Suppressor macrophage treated with lipopolysaccharide for 4 hours (primary cell): ENCODE results near the gene PTPRZ1.

Experiments
- DNase-seq: peaks from one replicate; pipeline ENCODE4 v3.0.0-alpha.2; 2020

The PTPRZ1 gene

DNA sequence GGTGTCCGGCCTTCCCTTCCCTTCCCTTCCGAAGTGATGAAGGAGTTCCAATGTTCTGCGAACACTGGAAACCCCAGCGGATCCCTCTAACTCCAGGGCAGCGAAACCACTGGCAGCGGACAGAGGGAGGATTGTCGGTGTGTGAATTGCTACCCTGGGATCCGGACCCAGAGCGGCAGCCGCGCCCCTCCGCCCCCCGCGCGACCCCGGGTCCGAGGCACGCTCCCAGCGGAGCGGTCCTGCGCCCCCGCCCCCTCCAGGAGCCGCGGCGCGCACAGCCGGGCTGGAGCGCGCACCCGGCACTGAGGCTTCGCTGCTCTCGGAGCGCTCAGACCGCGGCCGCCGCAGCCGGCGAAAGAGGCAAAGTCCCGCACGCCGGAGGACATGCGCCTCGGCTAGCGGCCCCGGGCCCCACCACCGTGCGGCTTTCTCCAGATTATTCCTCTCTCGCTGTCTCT lies at the start of gene PTPRZ1:
Gene PTPRZ1, plus strand, starts transcription at position 331 of the 458 bp plus-strand sequence. CDS start 339 bp downstream, outside the sequence.
- no peak for DNase-seq

DNA sequence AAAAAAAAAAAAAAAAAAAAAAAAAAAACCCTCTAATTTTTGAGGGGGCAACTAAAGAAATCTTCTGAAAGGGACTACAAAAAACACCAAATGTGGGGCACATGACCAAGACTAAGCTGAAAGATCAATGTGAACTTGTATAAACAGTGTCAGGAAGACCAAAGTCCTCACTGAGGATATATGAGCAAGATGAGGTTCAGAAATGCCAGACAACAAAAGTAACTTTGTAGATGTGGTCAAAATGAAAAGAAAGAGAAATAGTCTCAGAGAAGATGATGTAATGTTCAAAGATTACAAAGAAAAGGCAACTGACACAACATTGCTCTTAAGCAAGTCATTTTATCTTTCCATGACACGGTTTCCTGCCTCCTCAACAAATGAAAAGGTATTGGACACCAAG lies 48.7 kb upstream of the PTPRZ1 start:
- no peak for DNase-seq

DNA sequence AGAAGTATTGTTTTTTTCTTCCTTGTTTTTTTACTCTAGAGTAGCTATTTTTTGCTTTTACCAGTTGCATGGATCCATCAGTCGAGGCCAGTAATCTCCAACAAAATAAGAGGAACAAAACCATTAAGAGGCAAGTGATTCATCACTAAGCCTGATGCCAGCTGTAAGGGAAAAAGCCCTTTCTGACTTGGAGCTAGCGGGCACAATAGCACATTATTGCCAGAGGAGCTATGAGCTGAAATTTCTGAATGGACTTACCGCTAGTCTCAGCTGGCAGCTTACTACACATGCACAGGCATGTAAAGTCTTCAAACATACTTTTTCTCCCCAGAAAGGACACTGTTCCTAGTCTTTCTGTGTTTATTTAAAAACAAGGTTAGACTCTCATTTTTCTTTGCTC lies 41.6 kb upstream of the PTPRZ1 start:
- no peak for DNase-seq

DNA sequence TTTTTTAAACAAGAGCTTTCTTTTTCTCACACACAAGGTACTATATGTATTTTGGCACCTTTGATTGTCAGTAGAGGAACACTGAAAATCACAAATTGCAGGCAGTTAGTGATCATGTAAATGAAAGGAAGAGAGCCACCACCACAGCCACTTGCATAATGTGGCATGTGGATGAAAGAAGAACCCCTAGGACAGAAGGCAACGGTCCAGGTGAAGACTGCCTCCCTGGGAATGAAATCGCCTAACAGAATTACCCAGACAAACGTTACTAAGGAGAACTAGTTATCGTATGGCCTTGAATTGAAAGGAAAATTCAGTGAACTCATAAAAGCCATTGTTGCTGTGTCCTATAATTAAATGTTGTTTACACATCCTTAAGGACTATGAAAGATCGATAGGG lies 41.2 kb upstream of the PTPRZ1 start:
- DNase-seq: no peak

DNA sequence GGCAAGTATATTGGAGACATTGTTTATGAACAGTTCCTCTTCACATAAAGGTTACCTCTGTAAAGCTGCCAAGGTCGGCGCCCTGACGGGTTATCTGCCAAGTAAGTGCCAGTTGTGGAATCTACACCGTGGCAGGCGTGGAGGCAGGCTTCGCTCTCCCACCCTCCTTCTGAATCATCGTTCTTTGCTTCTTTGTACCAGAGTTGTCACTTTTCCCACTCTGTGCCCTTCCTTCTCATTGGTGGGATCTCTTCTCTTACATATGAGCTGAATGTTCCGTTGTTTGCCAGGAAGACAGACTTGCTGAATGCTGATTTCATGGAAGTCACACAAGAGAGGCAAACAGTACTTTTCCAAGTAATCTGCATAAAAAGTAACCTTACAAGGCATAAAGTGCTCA lies 40.6 kb upstream of the PTPRZ1 start:
- no peak for DNase-seq

DNA sequence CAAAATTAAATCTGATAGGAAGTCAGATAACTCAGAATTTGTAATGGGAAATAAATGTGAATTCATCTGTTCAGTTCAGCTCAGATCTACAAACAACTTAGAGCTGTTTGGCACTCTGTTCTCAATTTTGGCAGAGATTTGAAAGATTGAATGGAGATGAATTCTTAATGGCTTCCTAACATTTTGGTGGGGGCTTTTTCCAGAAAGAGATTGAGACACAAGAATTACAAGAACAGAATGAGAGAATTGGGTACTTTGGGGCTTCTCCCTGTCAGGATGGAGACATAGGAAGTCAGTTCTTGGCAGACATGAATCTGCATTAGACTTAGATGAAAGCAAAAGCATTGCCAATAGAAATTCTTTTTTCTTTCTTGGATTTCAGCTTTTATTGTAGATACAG lies 39.0 kb upstream of the PTPRZ1 start:
- no peak for DNase-seq

DNA sequence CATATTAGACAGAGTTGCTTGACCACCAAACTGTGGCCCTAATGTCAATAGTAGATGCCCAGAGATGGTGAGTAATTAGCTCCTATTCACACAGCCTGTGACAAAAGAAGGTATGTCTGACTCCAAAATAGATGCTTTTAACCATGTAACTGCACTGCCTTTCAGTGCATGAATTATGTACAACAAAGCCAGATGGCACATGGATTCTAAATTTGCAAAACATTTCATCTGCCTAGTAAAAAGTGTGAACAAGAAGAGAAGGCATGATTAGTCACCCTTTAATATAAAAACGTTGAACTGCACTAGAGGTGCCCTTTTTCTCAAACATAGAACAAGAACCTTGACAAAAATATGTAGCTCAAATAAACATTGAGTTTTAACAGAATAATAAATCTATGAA lies 35.5 kb upstream of the PTPRZ1 start:
- DNase-seq: no peak

DNA sequence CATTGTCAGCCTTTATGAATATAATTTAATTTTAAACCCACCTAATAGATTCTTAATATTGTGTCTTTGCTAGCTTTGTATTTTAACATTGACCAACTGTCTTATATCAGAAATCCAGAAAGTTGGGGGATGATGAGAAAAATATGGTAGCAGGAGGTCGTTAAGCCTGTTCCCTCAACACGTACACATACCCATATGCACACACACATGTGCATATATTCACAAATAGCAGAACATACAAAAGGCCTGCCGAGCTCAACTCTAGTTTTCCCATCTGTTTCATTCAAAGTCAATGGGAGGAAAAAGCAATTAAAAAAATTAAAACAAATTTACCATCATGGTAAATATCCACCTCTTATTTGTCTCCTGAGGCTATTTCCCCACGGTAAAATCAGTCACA lies 25.9 kb upstream of the PTPRZ1 start:
- DNase-seq: no peak

DNA sequence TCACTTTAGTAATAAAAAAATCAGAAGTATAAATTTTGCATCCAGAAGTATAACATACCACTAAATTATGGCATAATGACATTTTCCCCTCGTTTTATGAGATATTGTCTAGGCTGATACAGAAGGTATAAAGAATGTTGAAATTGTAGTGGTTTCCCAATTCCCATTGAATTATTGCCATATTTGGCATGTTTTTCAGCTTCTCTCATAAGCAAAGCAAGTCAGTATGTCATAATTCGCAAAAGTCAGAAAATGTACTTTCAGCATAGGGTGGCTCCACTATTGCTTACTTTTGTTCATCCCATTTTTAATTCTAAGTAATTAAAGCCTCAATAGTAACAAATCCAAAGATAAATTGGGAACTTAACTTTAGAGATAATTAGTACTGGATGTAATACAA lies 19.7 kb upstream of the PTPRZ1 start:
- no peak for DNase-seq

DNA sequence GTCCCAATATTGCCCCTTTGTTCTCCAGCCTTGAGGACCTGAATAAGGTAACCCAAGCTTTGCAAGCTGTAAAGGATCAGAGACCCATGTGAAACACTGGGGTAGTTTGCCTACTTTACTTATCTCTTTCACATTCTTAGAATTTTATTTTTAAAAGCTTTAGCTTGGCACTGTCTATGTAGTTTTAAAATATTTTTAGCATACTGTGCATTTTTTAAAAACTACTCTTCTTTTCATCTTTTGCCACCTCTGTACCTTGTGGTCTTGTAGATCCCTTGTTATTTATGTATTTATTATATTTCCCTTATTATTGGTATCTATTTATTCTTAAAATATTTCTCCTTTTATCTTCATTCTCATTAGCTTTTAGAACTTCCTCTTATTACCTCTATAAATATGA lies 12.0 kb upstream of the PTPRZ1 start:
- DNase-seq: no peak

DNA sequence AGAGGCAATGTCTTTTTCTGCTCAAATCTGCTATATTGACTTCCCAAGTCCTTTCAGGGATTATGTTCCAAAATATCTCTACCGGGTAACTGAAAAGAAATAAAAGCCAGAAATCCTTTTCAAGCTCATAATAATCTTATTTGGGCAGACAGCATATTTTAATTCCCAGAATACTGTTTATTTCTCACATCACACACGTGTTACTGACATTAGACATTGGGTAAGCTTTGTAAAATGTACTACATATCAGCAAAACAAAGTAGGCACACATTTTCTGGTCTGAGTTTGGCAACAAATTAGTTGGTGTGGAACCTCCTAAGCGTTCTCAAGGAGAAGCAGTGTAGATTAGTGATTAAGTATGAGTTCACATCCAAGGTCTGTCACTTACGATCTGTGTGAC lies 10.4 kb upstream of the PTPRZ1 start:
- DNase-seq: no peak

DNA sequence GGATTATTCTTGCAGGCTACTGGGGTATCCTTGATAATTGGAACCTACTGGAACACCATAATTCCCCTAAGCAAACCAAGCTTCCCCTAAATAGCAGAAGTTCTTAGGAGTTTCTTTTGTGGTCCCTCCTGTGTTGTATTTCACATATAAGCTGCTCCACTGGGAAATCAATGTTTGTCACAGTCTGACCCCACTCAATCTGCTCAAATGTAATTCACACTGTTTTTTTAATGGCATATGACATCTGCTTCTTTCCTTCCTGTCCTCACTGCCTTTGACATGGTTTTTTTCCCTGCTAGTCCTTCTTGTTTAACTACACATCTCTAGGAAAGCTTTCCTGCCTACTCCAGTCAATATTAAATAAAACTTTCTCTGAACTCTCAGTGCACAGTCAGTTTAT lies 1.8 kb upstream of the PTPRZ1 start:
- no peak for DNase-seq

DNA sequence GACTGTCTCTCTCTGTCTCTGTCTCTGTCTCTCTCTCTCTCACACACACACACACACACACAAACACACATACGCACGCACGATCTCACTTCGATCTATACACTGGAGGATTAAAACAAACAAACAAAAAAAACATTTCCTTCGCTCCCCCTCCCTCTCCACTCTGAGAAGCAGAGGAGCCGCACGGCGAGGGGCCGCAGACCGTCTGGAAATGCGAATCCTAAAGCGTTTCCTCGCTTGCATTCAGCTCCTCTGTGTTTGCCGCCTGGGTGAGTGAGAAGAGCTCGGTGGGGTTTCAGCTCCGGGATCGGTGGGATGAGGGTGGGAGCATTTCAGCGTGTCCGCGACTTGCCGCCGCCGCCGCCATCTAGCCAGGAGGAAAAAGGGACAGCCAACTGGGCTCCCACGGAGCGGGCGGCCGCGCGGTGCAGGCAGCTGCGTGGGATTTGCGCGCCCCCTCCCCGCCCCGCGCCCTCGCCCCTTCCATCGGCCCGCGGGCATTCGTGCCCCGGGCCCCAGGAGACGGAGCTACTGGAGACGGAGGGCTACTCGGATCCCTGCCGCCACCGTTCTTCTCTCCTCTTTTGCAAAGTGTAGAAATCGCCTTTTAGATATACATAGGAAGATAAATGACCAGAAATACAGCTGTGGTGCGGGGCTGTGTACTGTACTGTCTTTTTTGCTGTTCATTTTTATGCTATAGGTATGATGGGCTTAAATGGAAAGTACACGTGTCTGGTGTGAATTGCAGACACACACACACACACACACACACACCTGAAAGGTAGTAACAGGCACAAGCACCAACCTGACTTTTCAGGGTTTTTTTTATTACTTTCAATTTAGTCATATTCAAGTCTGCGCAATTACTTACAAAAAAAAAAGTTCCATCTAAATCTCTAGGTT lies 581 bp downstream of the PTPRZ1 start:
- DNase-seq: no peak

DNA sequence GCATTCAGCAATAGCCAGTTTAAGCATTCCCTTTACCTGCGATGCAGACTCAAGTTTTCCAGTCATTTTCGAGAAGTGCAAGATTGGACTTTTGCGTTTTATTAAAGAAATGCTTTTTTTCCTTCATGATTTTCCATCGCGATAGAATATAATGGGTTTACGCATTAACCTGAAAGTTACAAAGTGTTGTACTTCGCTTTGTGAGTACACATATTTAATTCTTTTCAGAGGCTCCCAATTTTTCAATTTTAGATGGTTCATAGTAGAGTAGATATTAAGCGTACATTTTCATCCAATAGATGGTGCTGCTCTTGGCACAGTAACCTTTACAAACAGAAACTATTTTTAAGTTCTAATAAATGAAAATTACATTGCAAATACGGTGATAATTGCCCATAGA lies 1.3 kb downstream of the PTPRZ1 start:
- no peak for DNase-seq

DNA sequence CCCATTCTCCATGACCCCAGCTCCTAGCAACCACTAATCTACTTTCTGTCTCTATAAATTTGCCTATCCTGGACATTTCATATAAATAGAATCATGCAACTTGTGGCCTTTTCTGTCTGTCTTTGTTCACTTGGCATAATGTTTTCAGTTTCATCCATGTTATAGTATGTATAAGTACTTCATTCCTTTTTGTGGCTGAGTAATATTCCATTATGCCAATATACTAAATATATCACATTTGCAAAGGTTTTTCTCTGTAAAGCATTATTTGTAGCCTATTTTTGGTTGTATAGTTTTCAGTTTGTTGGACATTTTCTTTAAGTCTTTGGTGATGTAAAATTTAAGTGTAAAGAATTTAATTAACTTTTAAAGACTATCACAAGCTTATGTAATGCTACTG lies 2.2 kb downstream of the PTPRZ1 start:
- no peak for DNase-seq

DNA sequence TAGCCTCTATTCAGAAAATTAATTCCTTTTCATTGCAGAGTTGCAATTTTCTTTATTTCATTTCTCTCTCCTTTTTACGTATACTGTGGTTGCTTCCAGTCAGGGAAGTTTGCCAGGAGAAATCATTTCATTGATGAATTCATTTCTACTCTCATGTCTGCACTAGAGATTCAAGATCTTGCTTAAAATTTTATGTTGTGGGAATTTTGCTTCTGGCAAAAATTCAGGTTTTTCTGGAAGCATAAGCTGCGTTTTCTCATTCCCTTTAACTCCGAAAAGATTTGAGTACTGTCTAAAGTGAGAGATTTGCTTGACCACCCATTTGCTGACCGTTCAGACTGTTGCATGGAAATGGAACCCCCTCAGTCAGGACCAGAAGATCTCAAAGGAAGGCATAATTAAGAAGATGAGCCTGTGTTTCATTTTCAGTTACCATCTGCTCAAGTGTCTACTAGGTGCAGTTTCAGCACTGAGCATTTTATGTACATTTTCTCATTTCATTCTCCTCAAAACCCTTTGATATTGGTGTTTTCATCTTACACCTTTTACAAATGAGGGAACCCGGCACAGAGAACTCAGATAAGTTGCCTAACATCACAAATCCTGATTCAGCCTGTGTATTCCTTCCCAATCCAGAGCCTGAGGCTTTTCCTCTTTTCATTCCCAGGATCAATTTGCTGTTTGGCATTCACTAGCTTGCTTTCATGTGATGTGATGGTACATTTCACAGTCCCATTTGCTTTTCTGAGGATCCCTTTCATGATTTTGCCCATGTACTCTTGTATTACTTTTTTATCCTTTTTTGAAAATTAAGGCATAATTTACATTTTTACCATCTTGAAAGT lies 3.9 kb downstream of the PTPRZ1 start:
- DNase-seq: no peak

DNA sequence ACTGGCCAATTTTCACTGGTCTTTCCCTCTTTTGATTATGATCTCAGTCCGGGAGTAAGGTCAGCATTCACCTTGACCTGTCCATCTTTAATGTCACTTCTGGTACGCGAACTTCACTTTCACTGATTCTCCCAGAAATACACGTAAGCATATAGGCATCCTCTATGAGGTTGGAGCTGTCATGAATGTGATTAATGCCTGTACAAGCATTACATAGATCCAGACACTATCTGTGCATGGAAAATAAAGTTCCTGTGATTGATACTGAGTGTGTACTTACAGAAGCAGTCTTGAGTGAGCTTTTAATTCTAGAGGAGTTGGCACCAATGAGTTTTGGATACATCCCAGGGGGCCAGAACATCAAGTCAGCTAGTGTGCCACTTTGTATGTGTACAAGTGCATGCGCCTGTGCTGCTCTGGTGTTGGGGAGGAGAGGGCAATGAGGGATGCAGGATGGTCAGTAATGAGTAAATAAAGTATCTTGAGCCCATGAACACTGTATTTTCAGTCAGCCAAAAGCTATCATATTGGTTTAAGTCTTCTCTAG lies 6.0 kb downstream of the PTPRZ1 start:
- no peak for DNase-seq

DNA sequence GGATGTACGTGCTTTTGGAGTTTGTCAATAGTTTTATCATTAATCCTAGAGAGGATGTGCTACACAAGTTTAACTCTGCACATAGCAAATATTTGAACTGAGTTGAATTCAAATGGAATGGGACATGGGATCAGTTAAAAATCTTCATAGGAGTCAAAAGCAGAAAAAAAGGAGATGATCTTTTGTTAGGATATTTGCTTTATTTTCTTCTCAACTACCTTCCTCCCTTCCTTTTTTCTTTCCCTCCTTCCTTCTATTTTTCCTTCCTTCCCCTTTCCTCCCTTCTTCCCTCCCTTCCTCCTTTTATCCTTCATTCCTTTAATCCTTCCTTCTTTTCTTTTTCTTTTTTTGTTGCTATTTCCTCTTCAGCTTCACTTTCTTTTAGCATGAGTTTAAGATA lies 6.6 kb downstream of the PTPRZ1 start:
- DNase-seq: no peak

DNA sequence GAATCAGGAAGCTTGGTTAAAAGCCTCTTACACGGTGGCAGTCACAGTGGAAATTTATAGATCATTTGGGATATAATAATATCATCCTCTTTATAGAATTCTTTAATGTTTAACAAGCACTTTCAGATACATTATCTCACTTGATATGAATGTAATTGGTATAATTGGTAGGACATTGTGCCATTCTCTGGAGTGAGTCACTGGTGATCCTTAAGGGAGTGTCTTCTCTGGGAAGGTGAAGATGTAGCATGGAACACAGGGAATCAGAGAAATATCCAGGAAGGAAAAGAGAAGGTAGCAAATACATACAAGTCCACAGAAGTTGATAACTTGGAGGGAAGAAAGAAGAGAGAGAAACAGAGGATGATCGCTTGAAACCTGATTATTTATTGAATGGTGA lies 9.8 kb downstream of the PTPRZ1 start:
- no peak for DNase-seq

DNA sequence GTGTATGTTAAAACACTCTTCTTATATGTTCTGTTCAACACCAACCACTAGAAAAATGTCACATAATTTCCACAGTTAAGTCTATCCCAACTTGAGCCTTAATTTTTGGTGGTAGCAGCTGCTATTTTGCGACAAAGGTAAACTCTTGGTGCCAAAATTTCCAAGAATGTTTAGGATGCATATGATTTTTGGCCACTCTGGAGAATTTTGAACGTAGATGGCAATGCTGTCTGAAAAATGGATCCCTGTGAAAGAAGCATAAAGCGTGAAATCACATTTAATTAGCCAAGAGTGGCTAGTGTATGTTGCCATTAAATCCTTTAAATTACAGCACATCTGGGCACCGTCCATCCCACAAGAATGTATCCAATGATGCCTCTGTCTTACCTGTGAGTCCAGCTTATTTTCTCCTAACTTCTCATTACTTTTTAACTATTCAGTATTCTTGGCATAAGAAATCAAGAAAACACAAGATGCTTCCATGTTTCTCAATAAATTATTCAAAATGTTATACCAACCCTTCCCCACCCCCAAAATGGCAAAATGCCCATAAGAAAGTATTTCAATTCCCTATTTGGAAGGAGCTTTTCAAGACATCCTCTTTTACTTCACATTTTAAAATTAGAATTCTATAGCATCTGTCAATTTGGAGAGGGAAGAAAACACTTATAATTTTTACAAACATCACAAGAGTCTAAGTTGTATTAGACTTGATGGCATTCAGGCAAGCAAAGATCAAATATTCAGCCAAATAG lies 12.4 kb downstream of the PTPRZ1 start:
- no peak for DNase-seq

DNA sequence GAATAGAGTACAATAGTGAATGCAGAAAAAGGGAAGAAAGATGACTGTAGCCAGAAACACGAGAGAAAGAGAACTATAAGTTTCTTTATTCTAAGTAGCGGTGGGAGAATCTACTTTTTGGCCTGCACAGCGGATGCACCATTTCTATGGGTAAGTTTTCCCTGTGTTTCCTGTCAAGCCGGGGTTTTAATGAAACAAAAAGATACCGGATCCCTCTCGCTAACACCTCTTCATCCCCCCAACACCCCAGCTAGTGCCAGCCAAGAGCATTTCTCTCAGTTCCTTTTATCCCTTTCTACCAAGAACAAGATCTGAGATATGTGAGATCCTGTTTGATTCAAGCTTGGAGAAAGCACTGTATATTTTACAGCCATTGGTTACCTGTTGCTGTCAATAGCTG lies 14.7 kb downstream of the PTPRZ1 start:
- DNase-seq: no peak

DNA sequence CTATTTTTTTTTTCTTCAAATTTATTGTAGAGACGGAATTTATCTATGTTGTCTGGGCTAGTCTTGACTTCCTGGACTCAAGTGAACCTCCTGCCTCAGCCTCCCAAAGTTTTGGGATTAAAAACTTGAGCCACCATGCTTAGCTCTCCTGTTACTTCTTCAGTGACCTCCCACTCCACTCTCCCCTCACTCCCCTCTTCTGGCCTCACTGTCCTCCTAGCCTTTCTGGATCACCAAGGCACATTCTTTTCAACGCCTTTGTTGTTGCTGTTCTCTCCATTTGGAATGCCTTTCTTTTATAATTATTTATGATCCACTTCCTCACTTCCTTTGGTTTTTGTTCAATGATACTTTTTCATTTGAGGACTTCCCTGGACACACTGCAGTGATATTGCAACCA lies 17.9 kb downstream of the PTPRZ1 start:
- DNase-seq: no peak

DNA sequence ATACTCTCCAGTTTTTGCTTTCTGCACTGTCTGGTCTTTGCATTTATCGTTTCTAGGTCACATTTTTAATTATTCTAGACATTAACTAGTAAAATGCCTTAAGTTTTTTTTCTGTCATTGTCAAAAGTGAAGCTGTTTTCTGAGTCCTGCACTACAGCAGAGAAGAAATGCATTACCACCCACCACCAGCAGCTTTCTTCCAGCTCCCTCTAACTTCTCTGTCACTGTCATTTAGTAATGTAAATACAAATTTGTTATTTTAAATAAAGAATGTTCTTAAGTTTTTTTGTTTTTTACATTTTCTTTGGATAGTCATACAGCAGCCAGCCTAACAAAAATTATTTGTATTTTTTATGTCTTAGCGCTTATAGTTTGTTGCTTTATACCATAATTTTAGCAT lies 18.8 kb downstream of the PTPRZ1 start:
- no peak for DNase-seq
